ENCODE results near the gene SLC28A3.

DNA sequence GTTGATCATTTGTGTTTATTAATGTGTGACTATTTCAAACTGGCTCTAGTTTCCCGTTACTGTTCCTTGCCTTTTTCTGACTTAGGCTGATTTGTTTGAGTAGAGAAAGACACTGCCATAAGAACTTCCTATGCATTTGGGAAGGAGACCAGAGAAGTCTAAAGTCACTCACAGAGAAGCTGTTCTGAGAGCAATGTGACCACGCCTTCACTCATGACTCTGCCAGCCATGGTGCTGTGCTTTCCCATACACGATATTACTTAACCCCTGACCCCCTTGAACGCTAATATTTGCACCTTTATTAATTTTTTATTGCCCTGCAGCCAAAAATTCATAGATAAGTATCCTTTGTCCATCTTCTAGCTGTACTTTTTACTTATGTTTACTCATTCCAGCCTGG is 20.9 kb downstream of the SLC28A3 start:
- TF ChIP-seq POLR2A (IDR thresholded peaks at IDR 0.05; ENCODE audit: low read length) (no peak), GATA1 (IDR thresholded peaks at IDR 0.05; ENCODE audit: low read depth, low read length) (no peak)
